ENCODE data around the gene VWA3B.
A peak's percentile ranks its signal among the peaks of the same experiment; 100 is the strongest.
"Not testable (repeated sequence)": the region's sequence is repeated elsewhere in the genome, so short reads cannot be mapped to it uniquely, and the experiment has no call there.

The VWA3B gene

DNA sequence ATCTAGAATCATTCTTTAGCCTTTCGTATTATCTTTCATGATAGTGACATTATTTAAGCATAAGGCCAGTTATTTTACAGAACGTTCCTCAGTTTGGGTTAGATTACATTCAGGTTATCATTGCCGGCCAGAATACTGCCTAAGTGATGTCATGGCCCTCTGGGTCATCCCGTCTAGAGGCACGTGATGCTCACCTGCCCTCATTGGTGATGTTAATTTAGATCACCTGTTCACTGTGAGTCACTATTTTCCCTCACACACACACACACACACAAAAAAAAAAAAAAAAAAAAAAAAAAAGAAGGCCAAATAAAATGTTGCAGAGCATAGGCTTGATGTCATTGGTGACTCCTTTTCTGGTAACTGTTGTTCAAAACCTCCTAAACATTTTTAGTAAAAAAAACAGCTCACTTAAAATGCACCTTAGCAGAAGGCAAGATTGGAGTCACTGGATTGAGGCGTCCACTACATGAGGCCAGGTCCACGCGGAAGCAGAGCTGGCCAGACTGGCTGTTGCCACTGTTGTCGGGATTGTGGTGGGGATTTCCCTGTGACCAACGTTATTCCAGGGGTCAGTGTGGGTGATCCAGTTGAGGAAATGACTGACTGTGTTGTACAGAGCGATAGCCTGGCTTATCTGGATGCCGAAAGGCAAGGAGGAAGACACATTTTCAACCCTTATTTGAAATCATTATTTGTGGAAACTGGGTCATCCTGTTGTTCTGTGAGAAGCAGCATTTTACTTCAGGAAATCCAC lies 207.1 kb downstream of the VWA3B start:
- DNase-seq (ENCODE audit: low read depth, low spot score): no peak
- no peak overlapping the region for H3K27ac ChIP-seq

DNA sequence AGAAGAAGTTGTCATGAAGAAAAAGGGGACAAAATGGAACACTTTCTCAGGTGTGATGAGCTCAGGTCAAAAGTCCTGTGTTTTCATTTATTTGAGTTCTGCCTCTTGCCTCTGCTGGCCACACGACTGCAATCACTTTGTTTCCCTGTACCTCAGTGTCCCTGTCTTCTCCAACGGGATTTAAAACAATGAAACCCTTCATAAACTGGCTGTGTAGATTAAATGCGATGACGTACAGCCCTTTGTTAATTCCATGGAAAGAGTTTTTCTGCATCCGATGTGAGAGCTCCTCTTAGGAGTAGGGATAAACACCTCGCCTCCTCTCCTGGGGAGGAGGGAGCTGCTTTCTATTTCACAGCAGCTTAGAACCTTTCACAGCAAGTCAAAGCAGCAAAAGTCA lies 207.7 kb downstream of the VWA3B start:
- DNase-seq (ENCODE audit: low read depth, low spot score): no peak
- no peak overlapping the region for H3K27ac ChIP-seq

GRCh38 chr2:98295275-98295674 lies 208.3 kb downstream of the VWA3B start:
- no peak overlapping the region for H3K27ac ChIP-seq
- DNase-seq (ENCODE audit: low read depth, low spot score): no peak

- no peak overlapping the region for H3K27ac ChIP-seq
- DNase-seq (ENCODE audit: low read depth, low spot score): no peak
Observed at GRCh38 chr2:98295721-98296414, 208.9 kb downstream of the VWA3B start.

GRCh38 chr2:98296440-98296839 lies 209.5 kb downstream of the VWA3B start:
- H3K27ac ChIP-seq: no peak overlapping the region
- no peak for DNase-seq (ENCODE audit: low read depth, low spot score)

- no peak for DNase-seq (ENCODE audit: low read depth, low spot score)
- H3K27ac ChIP-seq: no peak overlapping the region
Observed at GRCh38 chr2:98297817-98298682, 211.1 kb downstream of the VWA3B start.

- DNase-seq (ENCODE audit: low read depth, low spot score): no peak
- no peak overlapping the region for H3K27ac ChIP-seq
Observed at GRCh38 chr2:98298683-98299164, 211.8 kb downstream of the VWA3B start.

- H3K27ac ChIP-seq: no peak overlapping the region
- no peak for DNase-seq (ENCODE audit: low read depth, low spot score)
Observed at GRCh38 chr2:98299211-98299905, 212.4 kb downstream of the VWA3B start.

DNA sequence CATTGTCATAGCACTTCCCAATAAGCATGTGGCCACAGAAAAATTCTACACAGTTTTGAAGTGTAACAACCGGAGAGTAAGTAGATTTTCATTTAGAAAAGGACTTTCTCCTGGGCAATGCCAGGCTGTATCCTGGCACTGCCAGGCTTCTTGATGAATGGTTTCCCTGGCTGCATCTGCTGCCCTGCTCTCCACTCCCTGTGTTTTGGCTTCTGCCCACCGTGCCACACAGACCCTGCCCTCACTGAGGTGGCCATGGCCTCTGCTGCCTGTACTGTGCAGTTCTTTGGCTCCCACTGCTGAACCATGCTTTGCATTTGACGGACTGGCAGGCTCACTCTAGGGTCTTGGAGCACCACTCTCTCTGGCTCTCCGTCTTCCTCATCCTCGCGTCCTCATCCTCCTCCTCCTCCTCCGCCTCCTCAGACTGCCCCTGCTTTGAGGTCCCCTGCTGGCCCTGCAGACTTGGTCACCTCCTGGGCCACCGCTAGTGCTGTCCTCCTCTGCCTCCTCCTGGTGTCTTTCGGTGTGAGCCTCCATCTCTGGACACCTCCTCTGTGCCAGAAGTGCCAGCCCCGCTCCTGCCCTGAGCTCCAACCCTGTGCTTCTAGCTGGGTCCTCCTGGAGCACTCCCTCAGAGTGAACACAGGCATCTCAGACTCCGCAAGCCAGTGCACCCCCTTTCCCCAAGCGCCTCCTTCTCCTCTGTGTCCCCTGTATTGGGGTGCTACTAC lies 213.3 kb downstream of the VWA3B start:
- H3K27ac ChIP-seq: no peak overlapping the region
- no peak for DNase-seq (ENCODE audit: low read depth, low spot score)

DNA sequence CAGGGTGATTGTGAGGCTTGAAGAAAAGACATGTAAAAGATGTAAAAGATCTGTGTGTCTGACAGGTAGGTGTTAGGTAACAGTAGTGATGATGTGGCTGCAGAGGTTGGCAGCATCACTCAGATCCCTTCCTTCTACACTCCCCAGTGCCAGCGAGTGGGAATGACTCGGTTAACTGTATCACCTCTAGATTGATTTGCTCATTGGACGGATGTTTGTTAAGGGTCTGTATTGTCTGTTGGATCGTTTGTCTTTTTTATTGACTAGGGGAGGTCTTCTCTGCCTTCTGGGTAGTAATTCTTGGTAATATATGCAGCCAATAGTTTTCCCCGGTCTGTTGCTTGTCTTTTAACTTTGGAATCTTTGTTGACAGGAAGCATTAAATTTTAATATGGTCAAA lies 214.5 kb downstream of the VWA3B start:
- no peak overlapping the region for H3K27ac ChIP-seq
- DNase-seq (ENCODE audit: low read depth, low spot score): no peak

DNA sequence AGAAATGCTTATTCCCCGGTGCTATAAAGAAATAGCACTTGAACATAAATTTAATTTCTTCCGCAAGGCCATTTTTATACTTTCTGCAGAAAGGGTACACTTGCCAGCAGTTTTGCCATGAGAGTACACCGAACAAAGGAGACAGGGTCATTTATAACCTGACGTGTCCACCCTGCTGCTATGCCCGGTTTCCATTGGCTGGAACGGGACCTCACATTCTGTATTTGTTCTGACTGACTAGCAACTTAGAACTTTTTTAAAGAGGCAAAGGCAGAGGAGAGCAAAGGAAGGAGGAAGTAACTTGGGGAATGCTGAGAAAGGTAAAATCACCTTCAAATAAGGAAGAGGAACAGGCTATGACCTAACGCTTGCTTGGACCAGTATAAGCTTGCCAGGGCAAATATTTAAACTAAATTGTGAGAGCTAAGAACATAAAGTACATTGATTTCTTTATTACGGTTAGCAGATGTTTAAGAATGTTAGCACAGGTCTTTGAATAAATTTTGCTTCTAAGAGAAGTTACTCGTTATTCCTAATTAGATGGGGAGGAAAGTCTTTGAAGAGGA lies 220.2 kb downstream of the VWA3B start:
- peak; percentile 6 for DNase-seq (ENCODE audit: low read depth, low spot score)
- H3K27ac ChIP-seq: not testable (repeated sequence)

GRCh38 chr2:98308068-98308467 lies 221.1 kb downstream of the VWA3B start:
- no peak for DNase-seq (ENCODE audit: low read depth, low spot score)
- H3K27ac ChIP-seq: no peak overlapping the region

DNA sequence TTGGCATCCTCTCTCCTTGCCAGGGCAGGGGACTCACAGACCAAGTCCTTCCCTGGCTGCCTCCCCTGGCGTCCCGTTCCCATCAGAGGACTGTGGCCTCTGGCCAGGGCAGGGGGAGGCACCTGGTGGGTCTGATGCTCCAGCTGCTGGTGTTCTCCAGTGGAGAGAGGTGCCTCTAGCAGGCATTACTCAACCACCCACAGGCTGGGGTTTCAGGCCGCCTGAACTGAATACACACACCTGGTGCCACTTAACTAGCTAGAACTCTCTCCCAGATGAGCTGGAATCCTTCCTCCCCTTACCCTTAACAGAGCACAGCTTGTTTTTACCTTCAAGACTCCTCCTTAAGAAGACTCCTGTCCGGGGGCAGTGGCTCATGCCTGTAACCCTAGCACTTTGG lies 221.6 kb downstream of the VWA3B start:
- no peak for DNase-seq (ENCODE audit: low read depth, low spot score)
- no peak overlapping the region for H3K27ac ChIP-seq

DNA sequence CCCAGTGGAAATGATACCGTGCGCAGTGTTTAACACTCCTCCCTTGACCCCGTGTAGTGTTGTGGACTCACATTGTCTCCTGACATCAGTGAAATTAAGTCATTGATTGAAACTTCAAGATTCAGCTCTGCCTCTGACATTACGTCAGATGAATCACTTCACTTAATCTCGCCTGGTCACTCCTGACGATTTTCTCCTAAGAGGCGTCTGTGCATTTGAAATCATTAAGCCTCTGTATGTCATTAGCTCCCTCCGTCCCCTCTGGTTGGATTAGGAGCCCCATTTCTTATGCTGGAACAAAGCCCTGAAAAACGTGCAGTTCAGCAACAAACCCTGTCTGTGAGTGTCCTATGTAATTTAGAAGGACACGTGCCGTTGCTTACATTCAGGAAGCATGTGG lies 222.6 kb downstream of the VWA3B start:
- no peak for DNase-seq (ENCODE audit: low read depth, low spot score)
- no peak overlapping the region for H3K27ac ChIP-seq

- DNase-seq (ENCODE audit: low read depth, low spot score): no peak
- no peak overlapping the region for H3K27ac ChIP-seq
Observed at GRCh38 chr2:98310010-98310409, 223.0 kb downstream of the VWA3B start.

- H3K27ac ChIP-seq: no peak overlapping the region
- DNase-seq (ENCODE audit: low read depth, low spot score): no peak
Observed at GRCh38 chr2:98311090-98311489, 224.1 kb downstream of the VWA3B start.

- DNase-seq (ENCODE audit: low read depth, low spot score): no peak
- no peak overlapping the region for H3K27ac ChIP-seq
Observed at GRCh38 chr2:98311771-98312545, 225.0 kb downstream of the VWA3B start.

- no peak overlapping the region for H3K27ac ChIP-seq
- no peak for DNase-seq (ENCODE audit: low read depth, low spot score)
Observed at GRCh38 chr2:98313492-98314250, 226.7 kb downstream of the VWA3B start.
